ENCODE results near the gene SMC3. TPM values are rescaled to one million over a fixed set of nuclear protein-coding genes. Genes with fewer than 3 reads are reported as not detected.

Gene SMC3
- total RNA-seq, result 18.0 and 28.1 TPM in 2 replicates

GRCh38 chr10:110567201-110568054 lies at the start of gene SMC3:
Gene SMC3 (plus strand): TSS chr10:110567695. CDS start chr10:110567817, 122 bp downstream.

DNA sequence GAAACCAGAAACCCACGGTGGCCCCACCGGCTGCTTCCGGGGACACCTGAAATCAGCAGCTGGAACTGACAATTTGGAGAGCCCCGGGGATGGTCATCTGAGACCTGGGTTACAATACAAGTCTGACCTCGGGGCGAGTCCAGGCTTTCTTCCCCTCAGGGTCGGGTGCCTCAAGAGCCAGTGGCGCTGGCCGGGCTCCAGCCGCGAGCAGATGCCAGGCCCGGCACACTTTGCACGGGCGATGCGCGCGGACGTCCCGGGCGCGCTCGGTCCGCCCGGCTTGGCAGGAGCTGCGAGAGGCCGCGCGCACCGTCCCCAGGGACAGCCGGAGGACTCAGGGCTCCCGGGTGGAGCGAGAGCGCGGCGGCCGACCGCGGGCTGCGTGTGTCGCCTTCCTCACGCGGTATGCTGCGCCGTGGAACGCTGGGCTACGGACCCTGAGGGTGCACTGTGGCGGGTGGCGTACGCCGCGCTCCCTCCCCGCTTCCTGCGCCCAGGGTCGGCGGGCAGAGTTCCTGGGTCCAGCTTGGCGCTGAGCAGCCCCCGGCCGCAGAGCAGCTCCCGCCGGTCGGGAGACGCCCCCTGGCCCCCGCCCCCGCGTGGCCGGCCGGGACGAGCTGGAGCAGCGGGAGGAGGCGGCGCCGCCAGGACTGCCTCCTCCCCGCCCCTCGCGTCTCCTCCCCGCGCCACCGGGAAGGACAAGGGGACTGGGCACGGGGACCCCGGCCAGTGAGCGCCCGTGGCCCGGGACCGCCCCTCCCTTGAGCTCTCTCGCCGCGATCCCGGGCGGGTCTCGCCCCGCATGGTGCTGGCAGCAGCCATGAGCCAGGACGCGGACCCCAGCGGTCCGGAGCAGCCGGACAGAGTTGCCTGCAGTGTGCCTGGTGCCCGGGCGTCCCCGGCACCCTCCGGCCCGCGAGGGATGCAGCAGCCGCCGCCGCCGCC lies 76.4 kb downstream of the SMC3 start, which contains the start of gene RBM20:
Gene RBM20, plus strand, starts transcription at position 684 of the 945 bp plus-strand sequence. Its CDS starts 119 bp downstream, at position 803.

Other genes starting within 250 kb of the SMC3 start
- gene DUSP5, start 69.8 kb upstream of the SMC3 start, total RNA-seq, result 27.4 and 29.0 TPM in 2 replicates
- under 0.01 TPM in 2 replicates for gene RBM20, start 76.6 kb downstream of the SMC3 start, total RNA-seq